ENCODE results near the gene ZNF557.

The ZNF557 gene

GRCh38 chr19:7126132-7126531 lies 56.6 kb downstream of the ZNF557 start:
- Histone ChIP-seq H4K91ac (ENCODE audit: low read length) (no peak overlapping the region), H2BK120ac (ENCODE audit: low read depth, low read length) (no peak overlapping the region), H3K23ac (ENCODE audit: low read length in 2 of 2) (no peak overlapping the region), H2BK12ac (ENCODE audit: low read length in 2 of 2) (no peak overlapping the region), H2BK5ac (ENCODE audit: low read depth, low read length, poor library complexity, severe bottlenecking) (no peak overlapping the region), H2AK5ac (ENCODE audit: low read length, severe bottlenecking) (no peak overlapping the region), H3K36me3 (ENCODE audit: control insufficient read depth in 1 of 2, insufficient read depth in 2 of 2, low read depth in 1 of 2, low read length in 2 of 2) (peaks cover 26 to 59% of the 10 kb centered on the region in 2 experiments), H3K79me1 (replicated peaks; ENCODE audit: low read length, poor library complexity, severe bottlenecking) (no peaks in the 10 kb centered on the region), H3K4me2 (ENCODE audit: low read length, poor library complexity, severe bottlenecking) (no peak overlapping the region), H3K9ac (ENCODE audit: low read length) (no peak overlapping the region), H3K27me3 (ENCODE audit: control insufficient read depth in 1 of 2, insufficient read depth in 1 of 2, low read length in 2 of 2) (no peaks in the 10 kb centered on the region), H2BK15ac (ENCODE audit: low read depth, poor library complexity, severe bottlenecking) (no peak overlapping the region), H3K27ac (ENCODE audit: low read length, poor library complexity, severe bottlenecking) (no peak overlapping the region), H2AFZ (ENCODE audit: low read depth, low read length) (no peak overlapping the region), H3K18ac (ENCODE audit: low read depth in 1 of 2, low read length in 2 of 2) (no peak overlapping the region), H3K4me1 (ENCODE audit: control insufficient read depth, insufficient read depth, low read depth, low read length) (no peaks in the 10 kb centered on the region), H3K9me3 (ENCODE audit: control insufficient read depth, low read length) (peaks cover 23% of the 10 kb centered on the region), H3K4me3 (ENCODE audit: insufficient read depth in 1 of 2, low read depth in 1 of 2, low read length in 2 of 2) (peak overlapping the region in 1 of 2 experiments; percentile 29), H3K4ac (ENCODE audit: low read depth in 1 of 2, low read length in 2 of 2) (no peak overlapping the region), H3K14ac (ENCODE audit: low read length in 2 of 2) (no peak overlapping the region), H4K8ac (ENCODE audit: low read length) (no peak overlapping the region)
- DNase-seq: no peak
- 87% methylated on average over 3 of the region's 3 CpGs for WGBS

GRCh38 chr19:7130043-7130442 lies 60.5 kb downstream of the ZNF557 start:
- Histone ChIP-seq H3K4me1 (ENCODE audit: control insufficient read depth, insufficient read depth, low read depth, low read length) (no peaks in the 10 kb centered on the region), H2BK12ac (ENCODE audit: low read length in 2 of 2) (no peak overlapping the region), H3K4me2 (ENCODE audit: low read length, poor library complexity, severe bottlenecking) (no peak overlapping the region), H3K4me3 (ENCODE audit: insufficient read depth in 1 of 2, low read depth in 1 of 2, low read length in 2 of 2) (no peak overlapping the region), H3K18ac (ENCODE audit: low read depth in 1 of 2, low read length in 2 of 2) (no peak overlapping the region), H2AFZ (ENCODE audit: low read depth, low read length) (no peak overlapping the region), H3K27me3 (ENCODE audit: control insufficient read depth in 1 of 2, insufficient read depth in 1 of 2, low read length in 2 of 2) (no peaks in the 10 kb centered on the region), H2BK15ac (ENCODE audit: low read depth, poor library complexity, severe bottlenecking) (no peak overlapping the region), H2BK120ac (ENCODE audit: low read depth, low read length) (no peak overlapping the region), H3K36me3 (ENCODE audit: control insufficient read depth in 1 of 2, insufficient read depth in 2 of 2, low read depth in 1 of 2, low read length in 2 of 2) (peaks cover 16 to 50% of the 10 kb centered on the region in 2 experiments), H3K9me3 (ENCODE audit: control insufficient read depth, low read length) (peaks cover 20% of the 10 kb centered on the region), H4K8ac (ENCODE audit: low read length) (no peak overlapping the region), H3K9ac (ENCODE audit: low read length) (no peak overlapping the region), H4K91ac (ENCODE audit: low read length) (no peak overlapping the region), H3K23ac (ENCODE audit: low read length in 2 of 2) (no peak overlapping the region), H2AK5ac (ENCODE audit: low read length, severe bottlenecking) (no peak overlapping the region), H3K79me1 (replicated peaks; ENCODE audit: low read length, poor library complexity, severe bottlenecking) (no peaks in the 10 kb centered on the region), H3K14ac (ENCODE audit: low read length in 2 of 2) (no peak overlapping the region), H3K27ac (ENCODE audit: low read length, poor library complexity, severe bottlenecking) (no peak overlapping the region), H3K4ac (ENCODE audit: low read depth in 1 of 2, low read length in 2 of 2) (no peak overlapping the region), H2BK5ac (ENCODE audit: low read depth, low read length, poor library complexity, severe bottlenecking) (no peak overlapping the region)
- DNase-seq: no peak
- WGBS: 93% methylated on average over 1 of the region's 1 CpG

- no peak overlapping the region for H3K9ac ChIP-seq (ENCODE audit: low read length)
Measured at GRCh38 chr19:7132054-7132453, 62.6 kb downstream of the ZNF557 start.

GRCh38 chr19:7137120-7137519 lies 67.6 kb downstream of the ZNF557 start:
- no peak overlapping the region for H3K4ac ChIP-seq (ENCODE audit: low read depth in 1 of 2, low read length in 2 of 2)
- no peak overlapping the region for H3K14ac ChIP-seq (ENCODE audit: low read length in 2 of 2)
- H4K8ac ChIP-seq (ENCODE audit: low read length): no peak overlapping the region
- peaks cover 5% of the 10 kb centered on the region for H3K9me3 ChIP-seq (ENCODE audit: control insufficient read depth, low read length)
- no peak overlapping the region for H2BK5ac ChIP-seq (ENCODE audit: low read depth, low read length, poor library complexity, severe bottlenecking)
- H2BK12ac ChIP-seq (ENCODE audit: low read length in 2 of 2): no peak overlapping the region
- H4K91ac ChIP-seq (ENCODE audit: low read length): no peak overlapping the region
- H3K79me1 ChIP-seq (replicated peaks; ENCODE audit: low read length, poor library complexity, severe bottlenecking): no peaks in the 10 kb centered on the region
- H2AFZ ChIP-seq (ENCODE audit: low read depth, low read length): no peak overlapping the region
- no peak overlapping the region for H2BK15ac ChIP-seq (ENCODE audit: low read depth, poor library complexity, severe bottlenecking)
- no peak overlapping the region for H2AK5ac ChIP-seq (ENCODE audit: low read length, severe bottlenecking)
- no peak overlapping the region for H3K23ac ChIP-seq (ENCODE audit: low read length in 2 of 2)
- no peak overlapping the region for H3K18ac ChIP-seq (ENCODE audit: low read depth in 1 of 2, low read length in 2 of 2)
- H3K4me1 ChIP-seq (ENCODE audit: control insufficient read depth, insufficient read depth, low read depth, low read length): no peaks in the 10 kb centered on the region
- no peak overlapping the region for H3K4me2 ChIP-seq (ENCODE audit: low read length, poor library complexity, severe bottlenecking)
- WGBS: 94% methylated on average over 2 of the region's 2 CpGs
- no peak for DNase-seq
- H3K27me3 ChIP-seq (ENCODE audit: control insufficient read depth in 1 of 2, insufficient read depth in 1 of 2, low read length in 2 of 2): no peaks in the 10 kb centered on the region
- H3K36me3 ChIP-seq (ENCODE audit: control insufficient read depth in 1 of 2, insufficient read depth in 2 of 2, low read depth in 1 of 2, low read length in 2 of 2): peaks cover 4 to 31% of the 10 kb centered on the region in 2 experiments
- no peak overlapping the region for H3K9ac ChIP-seq (ENCODE audit: low read length)
- no peak overlapping the region for H3K4me3 ChIP-seq (ENCODE audit: insufficient read depth in 1 of 2, low read depth in 1 of 2, low read length in 2 of 2)
- no peak overlapping the region for H3K27ac ChIP-seq (ENCODE audit: low read length, poor library complexity, severe bottlenecking)
- no peak overlapping the region for H2BK120ac ChIP-seq (ENCODE audit: low read depth, low read length)

More at GRCh38 chr19:7132054-7132453, 62.6 kb downstream of the ZNF557 start:
- 95% methylated on average over 16 of the region's 16 CpGs for WGBS
- no peak overlapping the region for H2AK5ac ChIP-seq (ENCODE audit: low read length, severe bottlenecking)
- no peak overlapping the region for H3K18ac ChIP-seq (ENCODE audit: low read depth in 1 of 2, low read length in 2 of 2)
- no peak overlapping the region for H2BK15ac ChIP-seq (ENCODE audit: low read depth, poor library complexity, severe bottlenecking)
- no peak overlapping the region for H4K91ac ChIP-seq (ENCODE audit: low read length)
- no peak overlapping the region for H3K14ac ChIP-seq (ENCODE audit: low read length in 2 of 2)
- no peak overlapping the region for H3K23ac ChIP-seq (ENCODE audit: low read length in 2 of 2)
- DNase-seq: no peak
- H3K4ac ChIP-seq (ENCODE audit: low read depth in 1 of 2, low read length in 2 of 2): no peak overlapping the region
- peaks cover under 1% of the 10 kb centered on the region for H3K9me3 ChIP-seq (ENCODE audit: control insufficient read depth, low read length)
- H3K4me2 ChIP-seq (ENCODE audit: low read length, poor library complexity, severe bottlenecking): no peak overlapping the region
- H3K36me3 ChIP-seq (ENCODE audit: control insufficient read depth in 1 of 2, insufficient read depth in 2 of 2, low read depth in 1 of 2, low read length in 2 of 2): peaks cover 0 to 30% of the 10 kb centered on the region in 2 experiments
- no peak overlapping the region for H4K8ac ChIP-seq (ENCODE audit: low read length)
- no peak overlapping the region for H2BK12ac ChIP-seq (ENCODE audit: low read length in 2 of 2)
- H2AFZ ChIP-seq (ENCODE audit: low read depth, low read length): no peak overlapping the region
- no peak overlapping the region for H2BK120ac ChIP-seq (ENCODE audit: low read depth, low read length)
- H3K4me3 ChIP-seq (ENCODE audit: insufficient read depth in 1 of 2, low read depth in 1 of 2, low read length in 2 of 2): no peak overlapping the region
- no peaks in the 10 kb centered on the region for H3K4me1 ChIP-seq (ENCODE audit: control insufficient read depth, insufficient read depth, low read depth, low read length)
- H3K79me1 ChIP-seq (replicated peaks; ENCODE audit: low read length, poor library complexity, severe bottlenecking): no peaks in the 10 kb centered on the region
- no peak overlapping the region for H3K27ac ChIP-seq (ENCODE audit: low read length, poor library complexity, severe bottlenecking)
- H3K27me3 ChIP-seq (ENCODE audit: control insufficient read depth in 1 of 2, insufficient read depth in 1 of 2, low read length in 2 of 2): no peaks in the 10 kb centered on the region
- no peak overlapping the region for H2BK5ac ChIP-seq (ENCODE audit: low read depth, low read length, poor library complexity, severe bottlenecking)

All from mesenchymal stem cell (in vitro differentiated cells and primary cell).